PC-9 (cell line): Measurements from ENCODE around the gene ZSCAN10. TPM values are rescaled to one million over a fixed set of nuclear protein-coding genes. Genes with fewer than 3 reads are reported as not detected.

ENCODE experiments used
- BruUV-seq: library from RNA; stranded (reverse); fragments of 400-500 nt; replicated peaks from 2 replicates; lab custom pipeline; 2021; lab: Mats Ljungman, UMichigan
- CTCF ChIA-PET: fragments of 300-600 bp; sonication (Branson Sonifier 250); formaldehyde crosslinking; loops from one replicate; lab custom pipeline; 2022; ENCODE audit warnings: antibody characterized with exemption; lab: Charles Lee
- POLR2A ChIA-PET: fragments of 300-600 bp; sonication (Branson Sonifier 250); formaldehyde crosslinking; loops from one replicate; lab custom pipeline; 2022; ENCODE audit warnings: antibody characterized with exemption; ENCODE audit not compliant: unreplicated experiment; lab: Charles Lee
- DNase-seq, 2 experiments: peaks; one replicate each; pipeline versions ENCODE4 v3.0.0 to v3.0.0-alpha.2; 2015 to 2022; ENCODE audit warnings: mixed read lengths in 1 of 2
- H2AFZ ChIP-seq: fragments of 200-600 bp; sonication (generic); 2 replicates; pipeline ENCODE4 v1.8.1; 2017; ENCODE audit warnings: antibody characterized with exemption
- H3F3A ChIP-seq: fragments of 200-600 bp; sonication (generic); 2 replicates; pipeline ENCODE4 v1.8.1; 2017; ENCODE audit warnings: antibody characterized with exemption, mild to moderate bottlenecking, low read depth; ENCODE audit not compliant: insufficient read depth
- H3K27ac ChIP-seq: fragments of 200-600 bp; sonication (generic); 2 replicates; pipeline ENCODE4 v1.6.1; 2016; ENCODE audit warnings: mixed run types
- H3K27me3 ChIP-seq: fragments of 200-600 bp; sonication (generic); 2 replicates; pipeline ENCODE4 v1.6.1; 2016; ENCODE audit warnings: low read depth, mixed run types; ENCODE audit not compliant: insufficient read depth
- H3K36me3 ChIP-seq: fragments of 200-600 bp; sonication (generic); 2 replicates; pipeline ENCODE4 v1.6.1; 2016; ENCODE audit warnings: low read depth, mixed run types
- H3K4me1 ChIP-seq: fragments of 200-600 bp; sonication (generic); replicated peaks from 2 replicates; pipeline ENCODE4 v1.6.1; 2016; ENCODE audit warnings: mixed run types; ENCODE audit not compliant: insufficient read depth
- H3K4me2 ChIP-seq: fragments of 200-600 bp; sonication (generic); 2 replicates; pipeline ENCODE4 v1.6.1; 2017; ENCODE audit warnings: mixed run types
- H3K4me3 ChIP-seq: fragments of 200-600 bp; sonication (generic); 2 replicates; pipeline ENCODE4 v1.6.1; 2016; ENCODE audit warnings: mixed run types
- H3K79me2 ChIP-seq: fragments of 200-600 bp; sonication (generic); 2 replicates; pipeline ENCODE4 v1.6.1; 2017; ENCODE audit warnings: low read depth, mixed run types
- H3K9me2 ChIP-seq: fragments of 200-600 bp; sonication (generic); 2 replicates; pipeline ENCODE4 v1.8.1; 2017; ENCODE audit warnings: mild to moderate bottlenecking; ENCODE audit not compliant: insufficient read depth
- H3K9me3 ChIP-seq: fragments of 200-600 bp; sonication (generic); 2 replicates; pipeline ENCODE4 v1.8.1; 2016; ENCODE audit warnings: low read depth; ENCODE audit not compliant: insufficient read depth
- H4K20me1 ChIP-seq: fragments of 200-600 bp; sonication (generic); 2 replicates; pipeline ENCODE4 v1.8.1; 2017; ENCODE audit not compliant: insufficient read depth
- EZH2 ChIP-seq: fragments of 200-600 bp; sonication (generic); IDR thresholded peaks from 2 replicates; pipeline ENCODE4 v1.8.0; 2017; ENCODE audit warnings: antibody characterized with exemption, low read depth
- intact Hi-C: fragments of 100-400 bp; cut with micrococcal nuclease; formaldehyde crosslinking; loops from one replicate; pipeline ENCODE4 v1.10.0; 2022; ENCODE audit not compliant: unreplicated experiment
- total RNA-seq: library from RNA; stranded (reverse); gene quantifications from 2 replicates; pipeline ENCODE4 v1.2.3, GENCODE V29; 2021
- TF ChIP-seq, protein P1 (sequence below): fragments of 200-600 bp; sonication (generic); conservative IDR thresholded peaks from 2 replicates; pipeline ENCODE4 v1.6.1; 2017; ENCODE audit warnings: mixed run types, antibody characterized with exemption, mild to moderate bottlenecking, moderate library complexity

ZSCAN10 gene
- total RNA-seq, 1 experiment from 2014 or later = not detected

- H3K27ac ChIP-seq = no peak overlapping the region
- no peaks in the 10 kb centered on the region for H3K27me3 ChIP-seq
- ChIA-PET CTCF (interaction anchor here (0.6 kb wide), 2 partner anchors 44 to 54 kb away, joined by 3 to 7 read pairs; no protein-coding TSS in a partner anchor), POLR2A (interaction anchor here (0.6 kb wide), 1 partner anchor 398 kb away, joined by 4 read pairs; no protein-coding TSS in a partner anchor)
- no peak for DNase-seq
- no peak overlapping the region for H3K4me2 ChIP-seq
- no peaks in the 10 kb centered on the region for H3K9me2 ChIP-seq
- H3K9me3 ChIP-seq = no peaks in the 10 kb centered on the region
- no peaks in the 10 kb centered on the region for H3K36me3 ChIP-seq
- H4K20me1 ChIP-seq = no peaks in the 10 kb centered on the region
- TF ChIP-seq, protein P1, sequence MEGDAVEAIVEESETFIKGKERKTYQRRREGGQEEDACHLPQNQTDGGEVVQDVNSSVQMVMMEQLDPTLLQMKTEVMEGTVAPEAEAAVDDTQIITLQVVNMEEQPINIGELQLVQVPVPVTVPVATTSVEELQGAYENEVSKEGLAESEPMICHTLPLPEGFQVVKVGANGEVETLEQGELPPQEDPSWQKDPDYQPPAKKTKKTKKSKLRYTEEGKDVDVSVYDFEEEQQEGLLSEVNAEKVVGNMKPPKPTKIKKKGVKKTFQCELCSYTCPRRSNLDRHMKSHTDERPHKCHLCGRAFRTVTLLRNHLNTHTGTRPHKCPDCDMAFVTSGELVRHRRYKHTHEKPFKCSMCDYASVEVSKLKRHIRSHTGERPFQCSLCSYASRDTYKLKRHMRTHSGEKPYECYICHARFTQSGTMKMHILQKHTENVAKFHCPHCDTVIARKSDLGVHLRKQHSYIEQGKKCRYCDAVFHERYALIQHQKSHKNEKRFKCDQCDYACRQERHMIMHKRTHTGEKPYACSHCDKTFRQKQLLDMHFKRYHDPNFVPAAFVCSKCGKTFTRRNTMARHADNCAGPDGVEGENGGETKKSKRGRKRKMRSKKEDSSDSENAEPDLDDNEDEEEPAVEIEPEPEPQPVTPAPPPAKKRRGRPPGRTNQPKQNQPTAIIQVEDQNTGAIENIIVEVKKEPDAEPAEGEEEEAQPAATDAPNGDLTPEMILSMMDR = no peak
- TF ChIP-seq EZH2 = no peak
- H3K4me1 ChIP-seq = no peaks in the 10 kb centered on the region
- H3K79me2 ChIP-seq = no peaks in the 10 kb centered on the region
- no peak overlapping the region for H2AFZ ChIP-seq
- H3F3A ChIP-seq = no peaks in the 10 kb centered on the region
- H3K4me3 ChIP-seq = no peak overlapping the region
- no TSS peak for BruUV-seq
- intact Hi-C loops = no loop called here
Measured at GRCh38 chr16:3088450-3088849, 10.6 kb downstream of the ZSCAN10 start.

- no peak for DNase-seq
- no peak overlapping the region for H2AFZ ChIP-seq
- POLR2A ChIA-PET = no interaction called here
- intact Hi-C loops = no loop called here
- H3K27me3 ChIP-seq = no peaks in the 10 kb centered on the region
- H3K36me3 ChIP-seq = no peaks in the 10 kb centered on the region
- TF ChIP-seq, protein P1 = no peak
- no peak overlapping the region for H3K4me3 ChIP-seq
- no peaks in the 10 kb centered on the region for H3K79me2 ChIP-seq
- no peaks in the 10 kb centered on the region for H4K20me1 ChIP-seq
- no peaks in the 10 kb centered on the region for H3K9me3 ChIP-seq
- BruUV-seq = no TSS peak
- CTCF ChIA-PET = interaction anchor here (0.9 kb wide), 1 partner anchor 29 kb away, joined by 3 read pairs; no protein-coding TSS in a partner anchor
- no peak overlapping the region for H3K27ac ChIP-seq
- H3F3A ChIP-seq = no peaks in the 10 kb centered on the region
- no peaks in the 10 kb centered on the region for H3K9me2 ChIP-seq
- no peak overlapping the region for H3K4me2 ChIP-seq
- H3K4me1 ChIP-seq = no peaks in the 10 kb centered on the region
Measured at GRCh38 chr16:3087243-3088235, 11.6 kb downstream of the ZSCAN10 start.

DNA sequence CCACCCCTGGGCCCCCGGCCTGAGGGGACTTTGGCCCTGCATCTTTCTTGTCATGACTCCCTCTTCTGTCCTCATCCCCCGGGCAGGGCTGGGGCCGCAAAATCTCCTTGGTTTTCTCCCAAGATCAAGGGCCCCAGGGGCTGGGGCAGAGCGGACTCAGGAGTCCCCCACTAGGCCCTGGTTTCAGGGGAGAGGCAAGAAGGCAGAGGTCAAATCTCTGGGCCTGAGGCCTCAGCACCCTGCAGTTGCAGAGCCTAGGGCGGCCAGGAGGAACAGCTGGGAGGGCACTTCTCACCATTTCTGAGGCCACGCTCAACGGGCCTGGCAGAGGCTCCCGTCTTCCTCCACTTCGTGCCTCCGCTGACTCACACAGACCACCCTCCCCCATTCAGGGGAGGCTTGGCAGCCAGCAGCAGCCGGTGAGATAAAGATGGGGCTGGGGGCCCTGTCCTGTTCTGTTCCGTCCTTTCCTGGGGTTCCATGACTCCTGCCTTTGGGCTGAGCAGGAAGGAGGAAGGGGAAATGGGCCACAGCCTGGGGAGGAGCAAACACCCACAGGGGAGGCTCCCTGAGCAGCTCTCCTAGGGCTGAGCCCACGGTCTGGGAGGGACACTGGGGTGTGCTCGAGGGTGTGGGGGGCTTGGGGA, 12.4 kb downstream of the ZSCAN10 start:
- Histone ChIP-seq H2AFZ (no peak overlapping the region), H4K20me1 (no peaks in the 10 kb centered on the region), H3K9me3 (no peaks in the 10 kb centered on the region), H3K4me3 (no peak overlapping the region), H3F3A (no peaks in the 10 kb centered on the region), H3K4me2 (no peak overlapping the region), H3K4me1 (no peaks in the 10 kb centered on the region), H3K36me3 (no peaks in the 10 kb centered on the region), H3K9me2 (no peaks in the 10 kb centered on the region), H3K27ac (no peak overlapping the region), H3K27me3 (no peaks in the 10 kb centered on the region), H3K79me2 (no peaks in the 10 kb centered on the region)
- intact Hi-C loops = no loop called here
- DNase-seq = no peak
- POLR2A ChIA-PET = no interaction called here
- TF ChIP-seq, protein P1 = no peak
- no peak for TF ChIP-seq EZH2
- BruUV-seq = no TSS peak
- CTCF ChIA-PET = interaction anchor here (0.9 kb wide), 1 partner anchor 28 kb away, joined by 3 read pairs; no protein-coding TSS in a partner anchor
